Esophagus mucosa (tissue), 1 donor: ENCODE measurements around the gene RAP1GDS1. TPM values are rescaled to one million over a fixed set of nuclear protein-coding genes. Genes with fewer than 3 reads are reported as not detected.
A peak's percentile ranks its signal among the peaks of the same experiment; 100 is the strongest.
"Not testable (repeated sequence)": the region's sequence is repeated elsewhere in the genome, so short reads cannot be mapped to it uniquely, and the experiment has no call there.

ENCODE experiments used
- ATAC-seq: fragments of 200-7000 bp; cut with Tn5 transposase; one replicate; pipeline ENCODE4 v1.9.1; 2020
- total RNA-seq: library from RNA; stranded (reverse); gene quantifications from one replicate; pipeline ENCODE4 v1.2.4, GENCODE V29; 2023
- donor health status: DM: yes; HTN: yes; CAD: no.

The RAP1GDS1 gene
- total RNA-seq, 1 donor from 2014 or later = 36.5 TPM

GRCh38 chr4:98358630-98359248 lies 97.6 kb downstream of the RAP1GDS1 start:
- no peak for ATAC-seq

- ATAC-seq = no peak
Observed at GRCh38 chr4:98359646-98360045, 98.5 kb downstream of the RAP1GDS1 start.

- ATAC-seq = no peak
Observed at GRCh38 chr4:98363431-98363830, 102.2 kb downstream of the RAP1GDS1 start.

- ATAC-seq = not testable (repeated sequence)
Observed at GRCh38 chr4:98366275-98366674, 105.1 kb downstream of the RAP1GDS1 start.

- ATAC-seq = not testable (repeated sequence)
Observed at GRCh38 chr4:98368000-98368399, 106.8 kb downstream of the RAP1GDS1 start.

- no peak for ATAC-seq
Observed at GRCh38 chr4:98369322-98369721, 108.1 kb downstream of the RAP1GDS1 start.

GRCh38 chr4:98374643-98375042 lies 113.5 kb downstream of the RAP1GDS1 start:
- ATAC-seq = no peak

GRCh38 chr4:98377559-98377958 lies 116.4 kb downstream of the RAP1GDS1 start:
- no peak for ATAC-seq

GRCh38 chr4:98381306-98381705 lies 120.1 kb downstream of the RAP1GDS1 start:
- ATAC-seq = no peak

GRCh38 chr4:98383431-98384106 lies 122.4 kb downstream of the RAP1GDS1 start:
- ATAC-seq = no peak

- ATAC-seq = no peak
Observed at GRCh38 chr4:98385831-98386230, 124.6 kb downstream of the RAP1GDS1 start.

GRCh38 chr4:98387345-98388026 lies 126.3 kb downstream of the RAP1GDS1 start:
- no peak for ATAC-seq

GRCh38 chr4:98394134-98394533 lies 132.9 kb downstream of the RAP1GDS1 start:
- ATAC-seq = no peak

GRCh38 chr4:98399915-98400314 lies 138.7 kb downstream of the RAP1GDS1 start:
- no peak for ATAC-seq

- ATAC-seq = no peak
Observed at GRCh38 chr4:98406819-98407218, 145.6 kb downstream of the RAP1GDS1 start.

GRCh38 chr4:98411731-98412130 lies 150.5 kb downstream of the RAP1GDS1 start:
- no peak for ATAC-seq

- ATAC-seq = no peak
Observed at GRCh38 chr4:98416844-98417243, 155.7 kb downstream of the RAP1GDS1 start.

- not testable (repeated sequence) for ATAC-seq
Observed at GRCh38 chr4:98420151-98420550, 159.0 kb downstream of the RAP1GDS1 start.

GRCh38 chr4:98421111-98421510 lies 159.9 kb downstream of the RAP1GDS1 start:
- ATAC-seq = no peak

- no peak for ATAC-seq
Observed at GRCh38 chr4:98423009-98423408, 161.8 kb downstream of the RAP1GDS1 start.

- ATAC-seq = peak; percentile 97
Observed at GRCh38 chr4:98430708-98431403, 169.7 kb downstream of the RAP1GDS1 start.

GRCh38 chr4:98433691-98434090 lies 172.5 kb downstream of the RAP1GDS1 start:
- no peak for ATAC-seq

- peak; percentile 89 for ATAC-seq
Observed at GRCh38 chr4:98434816-98435215, 173.6 kb downstream of the RAP1GDS1 start.
